Stimulated activated CD4-positive, alpha-beta T cell treated with anti-CD3 and anti-CD28 coated beads, TNF-alpha, amount 100 ng/mL, for 48 hours (primary cell): ENCODE data around the gene SLC6A13.
"Not testable (repeated sequence)": the region's sequence is repeated elsewhere in the genome, so short reads cannot be mapped to it uniquely, and the experiment has no call there.

Source experiments
- DNase-seq, 3 donors: peaks; one replicate each; pipeline ENCODE4 v3.0.0-alpha.2; 2020; ENCODE audit warnings: low read depth in 3 of 3

SLC6A13 gene

DNA sequence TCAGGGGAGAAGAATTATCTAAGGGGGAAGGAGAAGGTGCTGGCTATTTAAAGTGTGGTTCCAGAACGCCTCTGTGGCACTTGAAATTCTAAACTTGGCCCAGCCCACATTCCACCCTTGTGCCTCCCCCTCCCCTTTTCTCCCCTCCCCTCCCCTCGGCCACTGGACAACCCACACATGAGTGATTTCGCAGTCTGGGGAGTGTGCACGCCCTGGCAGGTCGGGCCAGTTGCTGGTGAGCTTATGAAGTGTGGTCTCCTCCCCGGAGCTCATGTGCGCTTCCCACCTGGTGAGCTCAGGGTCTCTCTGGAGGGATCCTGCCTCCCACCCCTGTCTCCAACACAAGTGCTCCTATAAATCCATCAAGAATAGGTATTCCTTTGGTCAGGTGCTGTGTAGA, at the start of gene SLC6A13:
SLC6A13 (minus strand) TSS at position 20 of the 400 bp plus-strand sequence. CDS start 2,784 bp downstream, outside the sequence.
- no peak for DNase-seq

DNA sequence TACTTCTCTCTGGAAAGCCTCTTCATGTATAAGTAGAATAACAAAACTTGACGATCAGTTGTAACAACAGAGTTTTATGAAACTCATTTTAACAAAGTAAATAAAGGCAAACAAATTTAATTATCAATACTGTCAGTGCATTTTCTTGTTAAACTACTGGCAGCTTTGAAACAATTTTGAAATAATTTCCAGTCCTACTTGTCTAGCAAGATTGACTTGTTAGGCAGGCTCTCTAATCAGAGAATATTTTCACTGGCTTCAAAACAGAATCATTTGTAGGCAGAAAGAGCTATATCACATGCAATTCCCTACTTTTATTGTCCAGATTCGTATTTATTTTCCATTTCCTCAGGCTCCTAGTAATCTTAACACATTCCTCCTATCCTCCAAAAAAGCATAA, 45.9 kb upstream of the SLC6A13 start:
- DNase-seq = no peak

DNA sequence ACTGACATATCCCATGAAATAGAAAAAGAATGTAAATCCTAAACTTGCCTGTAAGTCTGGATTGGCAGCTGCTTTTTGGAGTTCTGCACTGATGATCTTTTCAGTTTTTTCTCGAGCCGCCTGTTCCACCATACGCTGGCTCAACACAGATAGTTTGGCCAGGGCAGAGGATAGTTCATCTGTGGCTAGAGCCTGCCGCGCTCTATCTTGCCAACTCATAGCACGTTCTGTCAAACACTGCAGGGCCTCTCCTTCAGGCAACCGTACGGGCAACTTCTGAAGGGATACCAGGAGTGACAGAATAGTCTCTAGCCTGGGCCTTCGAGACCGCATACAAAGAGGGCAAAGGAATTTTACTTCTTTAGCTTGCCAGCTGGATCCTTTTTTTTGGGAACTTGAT, 44.8 kb upstream of the SLC6A13 start:
- no peak for DNase-seq

DNA sequence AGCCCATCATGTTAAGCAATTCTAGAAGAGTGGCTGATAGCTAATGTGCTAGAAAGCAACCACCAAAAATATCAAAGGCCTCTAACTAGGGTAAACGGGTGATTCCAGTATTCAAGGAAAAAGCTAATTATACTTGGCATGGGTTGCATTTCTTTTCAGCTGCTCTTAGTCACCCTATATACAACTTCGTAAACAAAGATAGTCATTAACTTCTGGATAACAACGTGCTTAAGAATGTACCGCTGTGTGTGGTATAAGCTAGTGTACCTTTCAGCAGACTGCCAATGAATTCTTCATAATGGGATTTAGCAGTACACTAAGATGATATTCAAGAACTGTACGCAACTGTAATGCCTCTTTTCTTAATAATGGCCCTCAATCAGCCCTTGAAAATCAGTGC, 42.2 kb upstream of the SLC6A13 start:
- no peak for DNase-seq

DNA sequence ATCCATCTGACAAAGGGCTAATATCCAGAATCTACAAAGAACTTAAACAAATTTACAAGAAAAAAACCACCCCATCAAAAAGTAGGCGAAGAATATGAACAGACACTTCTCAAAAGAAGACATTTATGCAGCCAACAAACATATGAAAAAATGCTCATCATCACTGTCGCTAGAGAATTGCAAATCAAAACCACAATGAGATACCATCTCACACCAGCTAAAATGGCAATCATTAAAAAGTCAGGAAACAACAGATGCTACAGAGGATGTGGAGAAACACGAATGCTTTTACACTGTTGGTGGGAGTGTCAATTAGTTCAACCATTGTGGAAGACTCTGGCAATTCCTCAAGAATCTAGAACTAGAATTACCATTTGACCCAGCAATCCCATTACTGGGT, 40.1 kb upstream of the SLC6A13 start:
- not testable (repeated sequence) for DNase-seq

DNA sequence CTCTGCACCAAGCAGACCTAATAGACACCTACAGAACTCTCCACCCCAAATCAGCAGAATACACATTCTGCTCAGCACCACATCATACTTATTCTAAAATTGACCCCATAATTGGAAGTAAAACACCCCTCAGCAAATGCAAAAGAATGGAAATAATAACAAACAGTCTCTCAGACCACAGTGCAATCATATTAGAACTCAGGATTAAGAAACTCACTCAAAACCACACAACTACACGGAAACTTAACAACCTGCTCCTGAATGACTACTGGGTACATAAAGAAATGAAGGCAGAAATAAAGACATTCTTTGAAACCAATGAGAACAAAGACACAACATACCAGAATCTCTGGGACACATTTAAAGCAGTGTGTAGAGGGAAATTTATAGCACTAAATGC, 37.5 kb upstream of the SLC6A13 start:
- not testable (repeated sequence) for DNase-seq

DNA sequence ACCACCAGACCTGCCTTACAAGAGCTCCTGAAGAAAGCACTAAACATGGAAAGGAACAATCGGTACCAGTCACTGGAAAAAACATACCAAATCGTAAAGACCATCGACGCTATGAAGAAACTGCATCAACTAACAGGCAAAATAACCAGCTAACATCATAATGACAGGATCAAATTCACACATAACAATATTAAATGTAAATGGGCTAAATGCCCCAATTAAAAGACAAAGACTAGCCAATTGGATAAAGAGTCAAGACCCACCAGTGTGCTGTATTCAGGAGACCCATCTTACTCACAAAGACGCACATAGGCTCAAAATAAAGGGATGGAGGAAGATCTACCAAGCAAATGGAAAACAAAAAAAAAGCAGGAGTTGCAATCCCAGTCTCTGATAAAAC, 36.9 kb upstream of the SLC6A13 start:
- not testable (repeated sequence) for DNase-seq

DNA sequence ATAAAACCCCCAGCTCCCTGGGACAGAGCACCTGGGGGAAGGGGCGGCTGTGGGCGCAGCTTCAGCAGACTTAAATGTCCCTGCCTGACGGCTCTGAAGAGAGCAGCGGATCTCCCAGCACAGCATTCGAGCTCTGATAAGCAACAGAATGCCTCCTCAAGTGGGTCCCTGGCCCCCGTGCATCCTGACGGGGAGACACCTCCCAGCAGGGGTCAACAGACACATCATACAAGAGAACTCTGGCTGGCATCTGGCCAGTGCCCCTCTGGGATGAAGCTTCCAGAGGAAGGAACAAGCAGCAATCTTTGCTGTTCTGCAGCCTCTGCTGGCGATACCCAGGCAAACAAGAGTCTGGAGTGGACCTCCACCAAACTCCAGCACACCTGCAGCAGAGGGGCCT, 35.4 kb upstream of the SLC6A13 start:
- not testable (repeated sequence) for DNase-seq

DNA sequence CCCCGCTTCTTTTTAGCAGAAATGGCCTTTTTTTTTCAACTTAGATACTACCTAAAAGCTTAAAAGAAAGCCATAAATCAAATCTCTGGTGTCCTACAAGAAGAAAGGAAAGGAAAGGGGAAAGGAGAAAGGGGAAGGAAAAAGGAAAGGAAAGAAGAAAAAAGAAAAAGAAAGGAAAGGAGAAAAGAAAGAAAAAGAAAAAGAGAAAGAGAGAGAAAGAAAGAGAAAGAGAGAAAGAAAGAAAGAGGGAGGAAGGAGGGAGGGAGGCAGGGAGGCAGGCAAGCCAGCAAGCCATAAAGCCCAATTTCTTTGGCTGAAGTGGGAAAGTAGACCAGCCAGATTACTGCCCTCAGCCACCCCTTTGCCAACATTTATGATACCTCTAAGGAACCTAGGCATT, 32.5 kb upstream of the SLC6A13 start:
- no peak for DNase-seq

DNA sequence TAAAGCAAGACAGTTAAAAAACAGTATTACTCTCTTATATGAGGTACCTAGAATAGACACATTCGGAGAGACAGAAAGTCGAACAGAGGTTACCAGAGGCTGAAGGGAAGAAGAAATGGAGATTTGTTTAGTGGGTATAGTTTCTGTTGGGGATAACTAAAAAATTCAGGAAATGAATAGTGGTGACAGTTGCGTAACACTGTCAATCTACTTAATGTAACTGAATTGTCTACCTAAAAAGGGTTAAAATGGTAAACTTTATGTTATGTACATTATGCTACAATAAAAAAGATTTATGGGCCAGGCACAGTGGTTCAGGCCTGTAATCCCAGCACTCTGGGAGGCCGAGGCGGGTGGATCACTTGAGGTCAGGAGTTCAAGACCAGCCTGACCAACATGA, 30.6 kb upstream of the SLC6A13 start:
- DNase-seq = no peak

DNA sequence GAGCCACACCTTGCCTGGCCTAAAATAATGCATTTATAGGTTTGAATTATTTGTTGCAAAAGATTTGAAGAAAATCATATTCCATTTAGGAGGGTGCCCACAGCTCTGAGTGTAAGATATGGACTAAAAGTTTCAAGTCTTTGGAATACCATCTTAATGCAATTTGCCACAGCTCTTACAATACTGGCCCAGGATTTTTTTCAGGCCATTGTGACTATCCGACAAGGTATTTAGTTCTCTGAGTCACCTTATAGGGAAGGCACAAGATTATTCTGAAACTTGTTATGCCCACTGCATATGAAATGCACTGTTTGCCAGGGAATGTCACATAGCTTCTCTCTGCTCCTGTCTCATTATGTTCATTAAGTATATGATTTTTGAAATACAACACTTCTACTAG, 29.6 kb upstream of the SLC6A13 start:
- DNase-seq = no peak

DNA sequence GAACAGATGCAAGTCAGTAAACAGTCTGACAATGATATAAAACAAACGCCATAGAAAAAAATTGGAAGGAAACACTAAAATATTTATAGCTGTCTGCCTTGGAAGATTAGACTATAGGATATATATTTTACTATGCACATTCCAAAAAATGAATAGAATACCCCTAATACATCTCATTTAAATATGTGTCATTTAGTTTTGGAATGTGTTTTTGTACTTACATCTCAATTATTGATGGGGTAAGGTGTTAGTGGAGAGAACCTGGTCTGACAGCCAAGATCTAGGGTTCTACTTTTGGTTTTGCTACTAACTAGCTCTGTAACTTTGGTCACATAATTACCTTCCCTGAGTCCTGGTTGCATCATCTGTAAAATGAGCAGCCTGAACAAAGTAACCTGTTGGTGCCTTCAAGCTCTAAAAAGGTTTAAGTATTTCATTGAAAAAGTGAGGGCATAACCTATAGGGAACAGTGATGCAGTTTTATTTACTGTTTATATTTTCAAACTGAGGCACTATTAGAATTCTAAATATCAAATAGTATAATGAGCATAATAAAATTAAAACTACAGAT, 28.6 kb upstream of the SLC6A13 start:
- DNase-seq = no peak

DNA sequence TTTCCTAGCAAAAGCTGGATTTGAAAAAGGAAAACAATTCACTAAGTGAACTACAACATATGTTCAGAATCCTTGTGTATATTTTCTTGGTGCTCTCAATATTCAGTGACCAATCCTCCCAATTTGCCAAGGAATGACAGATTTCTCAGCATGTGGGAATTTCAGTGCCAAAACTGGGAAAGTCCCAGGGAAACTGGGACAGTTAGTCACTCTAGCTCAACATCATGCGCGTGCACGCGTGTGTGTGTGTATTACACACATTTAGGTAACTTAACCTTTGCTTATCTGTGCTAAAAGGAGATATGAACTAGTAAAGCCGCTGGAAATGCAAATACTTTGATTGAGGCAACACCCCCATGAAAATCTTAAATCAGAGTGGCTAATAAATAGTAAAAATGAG, 26.1 kb upstream of the SLC6A13 start:
- DNase-seq = no peak

DNA sequence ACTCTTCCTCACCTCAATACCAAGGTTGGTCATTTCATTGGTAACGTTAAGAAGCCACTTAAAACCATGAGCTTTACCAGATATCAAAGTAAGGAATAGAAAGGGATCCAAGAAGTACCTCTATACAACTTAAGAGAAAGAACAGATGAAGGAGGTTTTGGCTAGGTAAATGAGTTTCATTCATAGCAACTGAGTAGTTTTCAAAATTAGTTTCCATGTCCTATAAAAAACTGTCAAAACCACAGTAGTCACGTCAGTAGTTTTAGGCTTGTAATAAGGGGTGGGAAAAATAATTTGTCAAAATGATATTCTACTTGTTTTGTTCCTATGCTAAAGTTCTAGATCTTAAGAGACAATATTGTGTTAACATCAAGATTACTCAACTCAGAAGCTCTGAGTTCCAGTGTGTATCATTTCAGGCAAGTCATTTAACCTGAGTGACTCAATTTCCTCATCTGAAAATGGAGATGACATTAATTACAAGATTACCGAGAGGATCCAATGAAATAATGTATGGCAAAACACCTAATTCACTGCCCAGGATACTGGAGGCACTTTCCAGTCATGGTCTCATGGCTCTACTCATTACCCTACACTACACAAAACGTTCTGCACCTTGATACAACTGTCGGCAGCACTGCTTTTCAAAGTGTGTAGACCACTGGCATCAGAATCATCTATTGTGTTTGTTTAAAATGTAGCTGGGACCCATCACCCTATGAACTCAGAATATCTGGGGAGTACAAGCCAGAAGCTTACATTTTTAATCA, 24.1 kb upstream of the SLC6A13 start:
- no peak for DNase-seq

DNA sequence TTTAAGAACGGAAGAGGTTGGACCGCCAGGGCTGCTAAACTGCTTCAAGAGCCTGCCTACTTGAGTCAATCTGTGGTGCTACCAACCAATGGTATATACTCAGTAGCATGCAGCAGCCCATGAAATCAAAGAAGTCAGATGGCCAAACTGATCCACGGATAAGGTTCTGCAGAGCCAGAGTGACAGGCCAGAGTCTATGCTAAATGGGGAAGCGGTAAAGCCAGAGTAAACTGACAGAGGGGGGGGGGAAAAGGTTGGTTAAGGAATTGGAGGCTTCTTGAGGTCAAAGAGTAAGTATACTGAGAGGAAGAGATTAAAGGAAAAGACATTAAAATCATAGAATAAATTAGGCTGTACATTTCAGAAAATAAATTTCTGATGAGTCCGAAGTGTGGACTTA, 15.4 kb upstream of the SLC6A13 start:
- DNase-seq = no peak

DNA sequence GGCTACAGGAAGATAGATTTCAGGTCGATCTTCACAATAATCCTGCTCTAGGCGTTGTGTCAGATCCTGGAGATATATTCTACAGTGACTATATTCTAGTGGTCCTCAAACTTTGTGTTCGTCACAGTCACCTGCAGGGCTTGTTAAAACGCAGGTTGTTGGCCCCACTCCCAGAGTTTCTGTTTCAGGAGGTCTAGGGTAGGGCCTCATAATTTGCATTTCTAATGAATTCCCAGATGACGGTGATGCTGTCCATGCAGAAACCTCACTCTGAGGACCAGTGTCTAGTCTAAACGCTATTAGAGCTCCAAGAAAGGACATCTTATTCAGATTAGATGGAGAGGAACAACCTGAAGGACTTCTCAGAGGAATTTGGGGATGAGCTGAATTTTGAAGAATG, 13.2 kb upstream of the SLC6A13 start:
- DNase-seq = no peak

DNA sequence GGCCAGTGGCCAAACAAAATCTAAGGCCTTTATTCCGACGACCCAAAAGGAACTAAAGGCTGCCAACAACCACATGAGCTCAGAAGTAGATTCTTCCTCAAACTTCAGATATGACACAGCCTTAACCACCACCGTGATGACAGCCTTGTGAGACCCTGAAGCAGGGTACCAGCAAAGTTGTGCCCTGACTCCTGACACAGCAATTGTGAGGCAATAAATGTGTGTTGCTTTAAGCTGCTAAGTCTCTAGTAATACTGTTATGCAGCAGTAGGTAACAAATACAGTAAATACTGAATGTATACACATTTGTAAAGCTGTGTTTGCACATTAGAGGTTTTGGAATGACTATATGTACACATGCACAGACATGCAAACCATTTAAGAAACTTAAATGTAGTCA, 10.7 kb upstream of the SLC6A13 start:
- DNase-seq = no peak

DNA sequence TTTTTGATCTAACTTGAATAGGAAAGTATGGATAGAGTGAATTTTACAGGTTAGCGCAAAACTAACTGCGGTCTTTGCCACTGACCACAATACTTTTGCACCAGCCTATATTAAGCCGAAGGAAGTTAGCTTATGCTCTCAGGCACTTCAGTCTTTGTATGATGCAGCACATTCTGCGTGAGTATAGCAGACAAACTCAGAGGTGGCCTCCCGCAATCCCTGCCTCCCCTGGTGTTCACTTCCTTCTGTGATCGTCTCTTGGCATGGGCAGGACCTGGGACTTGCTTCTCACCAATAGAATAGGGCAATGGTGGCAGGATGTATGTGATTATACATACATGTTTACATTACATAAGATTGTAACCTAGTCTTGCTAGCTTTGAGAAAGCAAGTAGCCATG, 10.3 kb upstream of the SLC6A13 start:
- no peak for DNase-seq

DNA sequence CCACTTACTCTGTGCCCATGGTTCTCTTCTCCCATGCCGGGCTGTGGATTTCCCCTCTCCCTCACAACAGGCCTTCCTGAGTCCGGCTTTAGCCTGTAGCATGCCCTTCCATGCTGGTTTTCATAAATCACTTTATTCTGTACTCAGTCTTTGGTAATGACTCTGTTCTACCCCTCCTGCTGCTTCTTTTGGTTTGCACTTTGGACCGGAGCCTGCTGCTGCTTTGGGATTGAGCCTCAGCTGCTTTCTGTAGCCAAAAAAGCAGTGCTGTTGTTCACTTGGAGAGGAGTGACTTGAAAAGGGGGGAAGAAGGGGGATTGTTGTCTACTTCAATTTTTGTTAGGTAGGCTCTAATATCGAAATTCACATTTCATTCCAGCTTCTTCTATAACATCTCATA, 8.5 kb upstream of the SLC6A13 start:
- DNase-seq = no peak

DNA sequence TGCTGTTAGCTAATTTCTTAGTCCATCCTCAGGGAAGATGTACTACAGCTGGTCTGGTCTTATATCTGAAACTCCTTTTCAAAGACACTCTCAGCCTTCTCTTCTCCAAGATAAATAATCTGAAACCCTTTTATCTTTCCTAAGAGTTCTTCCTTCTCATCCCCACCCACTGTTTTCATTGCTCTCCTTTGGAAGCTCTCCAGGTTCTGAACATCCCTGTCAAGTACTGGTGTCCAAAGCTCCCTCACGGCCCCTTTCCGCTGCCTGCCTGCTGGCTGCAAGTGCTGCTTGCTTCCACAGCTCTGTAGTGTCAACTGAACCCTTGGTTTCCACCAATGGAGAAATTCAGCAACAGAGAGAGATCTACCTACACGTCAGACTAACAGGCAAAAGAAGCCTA, 6.6 kb upstream of the SLC6A13 start:
- no peak for DNase-seq

DNA sequence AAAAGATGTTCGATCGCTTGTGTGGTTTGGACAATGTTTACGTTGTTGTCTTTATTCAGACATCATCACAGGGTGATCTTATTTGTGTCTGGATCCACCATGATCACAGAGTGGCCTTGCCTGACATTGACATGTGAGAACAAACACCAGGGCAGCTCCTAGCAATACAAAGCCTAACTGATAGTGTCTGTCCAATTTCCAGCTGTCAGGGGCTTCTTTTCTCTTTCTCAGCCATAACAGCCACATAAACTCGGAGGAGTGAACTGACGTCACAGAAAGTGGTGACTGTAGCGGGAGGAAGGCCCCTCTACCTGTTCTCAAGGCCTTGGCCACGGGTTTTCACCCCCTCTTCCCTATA, 5.8 kb upstream of the SLC6A13 start:
- no peak for DNase-seq

DNA sequence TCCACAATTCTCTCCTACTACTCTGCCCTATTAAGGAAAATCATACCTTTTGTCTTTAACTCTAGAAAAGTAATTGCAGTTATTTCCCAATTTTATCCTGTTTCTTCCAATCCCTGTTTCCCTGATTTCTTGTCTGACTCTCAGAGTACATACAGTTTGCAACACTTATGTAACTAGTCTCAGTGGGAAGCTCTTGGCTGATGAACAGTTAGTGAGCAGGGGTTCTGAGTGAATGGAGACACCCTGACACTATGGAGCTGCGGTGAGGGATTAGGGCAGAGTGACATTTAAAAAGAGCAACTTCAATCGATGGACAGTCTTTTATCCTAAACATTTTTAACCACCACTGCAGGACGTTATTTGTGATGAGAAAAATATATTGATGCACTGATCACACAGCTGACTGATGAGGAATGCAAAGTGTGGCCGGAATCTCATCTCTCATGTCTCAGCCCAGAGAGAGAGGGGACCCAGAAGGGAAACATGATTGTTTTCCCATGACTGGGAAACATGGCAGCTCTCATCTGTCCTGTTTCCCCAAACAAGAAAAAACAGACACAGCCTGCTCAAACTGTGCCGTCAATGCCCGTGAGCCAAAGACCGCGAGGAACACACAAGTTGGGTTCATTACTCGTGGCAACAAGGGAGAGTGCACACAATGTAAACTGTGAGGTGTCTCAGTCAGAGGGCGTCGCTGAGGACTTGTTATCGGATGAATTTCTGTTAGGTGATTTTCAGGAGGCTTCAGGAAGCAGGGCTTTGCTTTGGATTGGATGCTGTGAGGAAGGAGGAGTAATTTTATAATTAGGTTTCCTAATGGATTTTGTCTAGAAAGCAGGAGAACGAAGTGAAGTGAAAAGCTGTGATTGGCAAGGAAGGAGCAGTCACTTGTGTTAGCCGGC, 5.2 kb upstream of the SLC6A13 start:
- DNase-seq = no peak

DNA sequence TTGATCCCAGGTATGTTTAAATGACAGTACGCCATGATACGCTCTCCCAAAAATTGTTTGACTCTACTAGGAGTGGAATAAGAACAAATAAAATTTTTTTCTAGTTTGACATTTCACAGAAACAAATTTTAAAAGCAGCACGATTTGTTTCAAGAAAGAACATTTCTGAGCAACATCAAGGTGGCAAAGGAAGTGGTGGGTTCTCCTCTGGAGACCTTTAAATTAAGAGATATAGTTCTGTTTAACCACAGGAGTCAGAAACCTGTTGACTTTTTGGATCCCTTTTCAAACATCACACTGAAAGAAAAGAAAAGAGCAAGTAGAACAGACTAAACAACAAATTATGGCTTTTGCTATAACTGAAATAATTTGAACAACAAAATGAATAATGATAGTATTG, 2.5 kb upstream of the SLC6A13 start:
- DNase-seq = no peak
